H1 (cell line): Measurements from ENCODE around the gene MYLK. TPM values are rescaled to one million over a fixed set of nuclear protein-coding genes. Genes with fewer than 3 reads are reported as not detected.

Experiments
- CTCF ChIA-PET: fragments of 300-600 bp; sonication (Branson Sonifier 250); formaldehyde crosslinking; loops from one replicate; lab custom pipeline; 2021; ENCODE audit not compliant: partially characterized antibody; lab: Charles Lee
- POLR2A ChIA-PET: fragments of 300-600 bp; sonication (Branson Sonifier 250); formaldehyde crosslinking; loops from one replicate; lab custom pipeline; 2021; ENCODE audit warnings: inconsistent platforms; ENCODE audit not compliant: partially characterized antibody; lab: Charles Lee
- DNase-seq, 2 experiments: peaks; one replicate each; pipeline versions ENCODE4 v3.0.0 to v3.0.0-alpha.2; 2010 to 2022; ENCODE audit warnings: low spot score in 2 of 2, low read depth in 1 of 2, mixed read lengths in 1 of 2
- FAIRE-seq: peaks from 2 replicates; lab custom pipeline; 2011; peaks lifted over from hg19 to GRCh38; lab: Jason Lieb, UNC
- H2AFZ ChIP-seq: 2 replicates; pipeline ENCODE4 v1.8.1; 2012; ENCODE audit warnings: low read length, inconsistent platforms
- H2AK5ac ChIP-seq: 2 replicates; pipeline ENCODE4 v1.6.1; 2013; ENCODE audit warnings: low read depth, low read length
- H2BK120ac ChIP-seq: replicated peaks from 2 replicates; pipeline ENCODE3; 2013; ENCODE audit warnings: low read depth, low read length, inconsistent platforms
- H2BK12ac ChIP-seq: 2 replicates; pipeline ENCODE4 v1.6.1; 2013; ENCODE audit warnings: low read depth, low read length
- H2BK15ac ChIP-seq: 2 replicates; pipeline ENCODE4 v1.6.1; 2013; ENCODE audit warnings: low read length
- H2BK20ac ChIP-seq: 2 replicates; pipeline ENCODE4 v1.6.1; 2013; ENCODE audit warnings: low read length
- H2BK5ac ChIP-seq: 2 replicates; pipeline ENCODE4 v1.6.1; 2013; ENCODE audit warnings: low read depth, low read length
- H3K14ac ChIP-seq: 2 replicates; pipeline ENCODE4 v1.6.1; 2013; ENCODE audit warnings: inconsistent platforms; ENCODE audit not compliant: insufficient read length
- H3K18ac ChIP-seq: 2 replicates; pipeline ENCODE4 v1.6.1; 2013; ENCODE audit warnings: low read length; ENCODE audit errors: extremely low read depth
- H3K23ac ChIP-seq: 2 replicates; pipeline ENCODE4 v1.6.1; 2013; ENCODE audit warnings: inconsistent platforms; ENCODE audit not compliant: insufficient read length
- H3K23me2 ChIP-seq: 2 replicates; pipeline ENCODE4 v1.6.1; 2013; ENCODE audit warnings: low read depth, low read length
- H3K27ac ChIP-seq: 2 replicates; pipeline ENCODE4 v1.6.1; 2011; ENCODE audit warnings: low read depth, low read length, inconsistent platforms
- H3K27me3 ChIP-seq, 4 experiments: replicated peaks in 1 of 4; 1 replicate in 1 of 4; 2 replicates in 3 of 4; pipeline versions ENCODE4 v1.6.1 to v1.8.1; 2011 to 2013; ENCODE audit warnings: low read length in 3 of 4, mild to moderate bottlenecking in 3 of 4, inconsistent platforms in 2 of 4, mixed read lengths in 2 of 4, moderate library complexity in 1 of 4; ENCODE audit not compliant: control insufficient read depth in 3 of 4, insufficient read depth in 3 of 4; ENCODE audit errors: extremely low read depth in 1 of 4
- H3K36me3 ChIP-seq, 4 experiments: 2 replicates each; pipeline versions ENCODE4 v1.6.1 to v1.8.1; 2011 to 2013; ENCODE audit warnings: mild to moderate bottlenecking in 4 of 4, low read length in 3 of 4, moderate library complexity in 2 of 4, control low read depth in 1 of 4, inconsistent platforms in 1 of 4; ENCODE audit not compliant: insufficient read depth in 4 of 4, control insufficient read depth in 2 of 4
- H3K4ac ChIP-seq: replicated peaks from 2 replicates; pipeline ENCODE3; 2013; ENCODE audit warnings: low read length, low read depth, mixed read lengths, inconsistent platforms; ENCODE audit not compliant: insufficient read length
- H3K4me1 ChIP-seq, 4 experiments: replicated peaks in 1 of 4; 1 replicate in 1 of 4; 2 replicates in 3 of 4; pipeline versions ENCODE4 v1.6.1 to v1.8.1; 2011 to 2013; ENCODE audit warnings: low read length in 3 of 4, inconsistent platforms in 2 of 4, mixed read lengths in 1 of 4; ENCODE audit not compliant: insufficient read depth in 4 of 4, control insufficient read depth in 3 of 4
- H3K4me2 ChIP-seq, 2 experiments: 2 replicates each; pipeline versions ENCODE4 v1.6.1 to v1.8.1; 2011 to 2013; ENCODE audit warnings: low read depth in 2 of 2, low read length in 2 of 2, control low read depth in 1 of 2, inconsistent platforms in 1 of 2, mild to moderate bottlenecking in 1 of 2; ENCODE audit not compliant: insufficient read depth in 1 of 2
- H3K4me3 ChIP-seq, 4 experiments: fragments of 200-600, 300-600 bp in 1 of 4; sonication (generic), shearing (Covaris generic), sonication (Bioruptor Twin) in 1 of 4; 2 replicates each; pipeline versions ENCODE4 v1.5.1 to v1.8.1; 2011 to 2016; ENCODE audit warnings: low read length in 4 of 4, low read depth in 3 of 4, control low read depth in 2 of 4, inconsistent platforms in 2 of 4, mild to moderate bottlenecking in 2 of 4, mixed read lengths in 1 of 4, moderate library complexity in 1 of 4; ENCODE audit not compliant: insufficient read depth in 2 of 4; ENCODE audit errors: extremely low read depth in 1 of 4
- H3K56ac ChIP-seq: replicated peaks from 2 replicates; pipeline ENCODE3; 2013; ENCODE audit warnings: low read depth, mild to moderate bottlenecking, mixed read lengths, low read length, inconsistent platforms; ENCODE audit not compliant: insufficient read length
- H3K79me1 ChIP-seq: 2 replicates; pipeline ENCODE4 v1.6.1; 2013; ENCODE audit warnings: low read depth, low read length, control low read depth
- H3K79me2 ChIP-seq, 2 experiments: 2 replicates each; pipeline versions ENCODE4 v1.6.1 to v1.8.1; 2012 to 2013; ENCODE audit warnings: low read length in 2 of 2, mild to moderate bottlenecking in 2 of 2, inconsistent platforms in 1 of 2; ENCODE audit not compliant: insufficient read depth in 2 of 2, control insufficient read depth in 1 of 2
- H3K9ac ChIP-seq, 4 experiments: replicated peaks in 1 of 4; 1 replicate in 1 of 4; 2 replicates in 3 of 4; pipeline versions ENCODE4 v1.6.1 to v1.8.1; 2011 to 2013; ENCODE audit warnings: low read depth in 3 of 4, low read length in 3 of 4, control low read depth in 2 of 4, mild to moderate bottlenecking in 2 of 4, moderate library complexity in 2 of 4, inconsistent platforms in 1 of 4; ENCODE audit errors: extremely low read depth in 1 of 4
- H3K9me3 ChIP-seq, 2 experiments: 2 replicates each; pipeline versions ENCODE4 v1.6.1 to v1.8.1; 2012 to 2013; ENCODE audit warnings: mild to moderate bottlenecking in 2 of 2, moderate library complexity in 2 of 2, control low read depth in 1 of 2, inconsistent platforms in 1 of 2, low read depth in 1 of 2, low read length in 1 of 2, mixed read lengths in 1 of 2; ENCODE audit not compliant: insufficient read depth in 2 of 2
- H4K20me1 ChIP-seq, 2 experiments: replicated peaks in 1 of 2; 2 replicates each; pipeline versions ENCODE3 to v1.8.1; 2011 to 2013; ENCODE audit warnings: inconsistent platforms in 2 of 2, low read length in 2 of 2, mild to moderate bottlenecking in 1 of 2; ENCODE audit not compliant: insufficient read depth in 2 of 2, control insufficient read depth in 1 of 2
- H4K5ac ChIP-seq: 2 replicates; pipeline ENCODE4 v1.6.1; 2013; ENCODE audit warnings: low read length, low read depth, mixed read lengths, inconsistent platforms; ENCODE audit not compliant: insufficient read length
- H4K8ac ChIP-seq: 2 replicates; pipeline ENCODE4 v1.8.0; 2013; ENCODE audit warnings: mild to moderate bottlenecking, moderate library complexity, low read length, inconsistent platforms; ENCODE audit not compliant: insufficient read depth; ENCODE audit errors: extremely low read depth
- H4K91ac ChIP-seq: replicated peaks from 2 replicates; pipeline ENCODE3; 2013; ENCODE audit warnings: low read length, mixed read lengths, inconsistent platforms; ENCODE audit not compliant: insufficient read length
- ATF2 ChIP-seq: IDR thresholded peaks from 2 replicates; pipeline ENCODE4 v1.6.1; 2012; ENCODE audit warnings: low read length, inconsistent platforms
- GABPA ChIP-seq: IDR thresholded peaks from 2 replicates; pipeline ENCODE4 v1.6.1; 2011; ENCODE audit warnings: mild to moderate bottlenecking, low read length, moderate library complexity, borderline replicate concordance; ENCODE audit not compliant: insufficient read depth
- POLR2A ChIP-seq, 2 experiments: IDR thresholded peaks; 1 replicate in 1 of 2; 2 replicates in 1 of 2; pipeline ENCODE4 v1.6.1; 2011; ENCODE audit warnings: low read depth in 2 of 2, low read length in 2 of 2, mild to moderate bottlenecking in 2 of 2; ENCODE audit errors: control extremely low read depth in 1 of 2
- POLR2AphosphoS5 ChIP-seq: IDR thresholded peaks from 2 replicates; pipeline ENCODE4 v1.6.1; 2011; ENCODE audit warnings: low read depth, low read length
- RXRA ChIP-seq: IDR thresholded peaks from 2 replicates; pipeline ENCODE4 v1.6.1; 2011; ENCODE audit warnings: low read depth, mild to moderate bottlenecking, low read length, moderate library complexity; ENCODE audit not compliant: insufficient read depth
- SUZ12 ChIP-seq: fragments of 200-600 bp; sonication (generic); IDR thresholded peaks from 2 replicates; pipeline ENCODE4 v1.6.1; 2012; ENCODE audit warnings: mild to moderate bottlenecking, inconsistent platforms, low read length, moderate library complexity, mixed read lengths
- TAF1 ChIP-seq: IDR thresholded peaks from 2 replicates; pipeline ENCODE4 v1.6.1; 2011; ENCODE audit warnings: mild to moderate bottlenecking, low read depth, low read length
- WGBS, 2 experiments: shearing (Covaris generic) in 1 of 2; methylation state at CpG; one replicate each; pipeline versions ENCODE4 v1.1.6 to v1.1.7; 2013 to 2015; ENCODE audit warnings: low lambda C conversion rate in 2 of 2, mixed read lengths in 2 of 2, inconsistent platforms in 1 of 2, low coverage in 1 of 2, missing lambda C conversion rate in 1 of 2; ENCODE audit not compliant: insufficient replicate concordance in 2 of 2, insufficient coverage in 1 of 2, insufficient read length in 1 of 2; ENCODE audit errors: extremely low coverage in 1 of 2, missing lambda C conversion rate in 1 of 2; 5-methylcytosine and 5-hydroxymethylcytosine counted together
- polyA plus RNA-seq, 7 experiments: library from polyadenylated mRNA; depleted of rRNA in 3 of 7; stranded (reverse) in 5 of 7; unstranded in 2 of 7; fragments of >200 nt in 5 of 7; fragments of 200-250 nt in 2 of 7; gene quantifications; 1 replicate in 5 of 7; 2 replicates in 1 of 7; 4 replicates in 1 of 7; pipeline versions ENCODE4 v1.2.1 to v1.2.3, GENCODE V29; 2011 to 2013; ENCODE audit warnings: missing spikeins in 2 of 7, mixed read lengths in 2 of 7
- total RNA-seq: library from RNA; stranded (reverse); fragmentation: NEBNext Ultra II Directional; extraction: Animal tissue kit (Norgen Biotek cat#: 25700); gene quantifications from 2 replicates; pipeline ENCODE4 v1.2.1, GENCODE V29; 2021

The MYLK gene
- total and polyA plus RNA-seq, 2 of the 8 experiments (the other 6 are each of a cell fraction or from before 2014, with no cell fraction given) = 11.6 to 21.3 TPM

- Histone ChIP-seq H4K8ac (no peak overlapping the region), H3K18ac (no peak overlapping the region), H3K9ac (no peak overlapping the region), H3K4me3 (no peak overlapping the region), H2BK12ac (no peak overlapping the region; the same call in 1 of the 2 replicates), H3K79me2 (no peaks in the 10 kb centered on the region), H4K20me1 (peaks cover 0 to 2% of the 10 kb centered on the region in 2 experiments), H2BK5ac (no peak overlapping the region), H3K79me1 (no peaks in the 10 kb centered on the region), H3K27ac (no peak overlapping the region), H3K14ac (no peak overlapping the region), H3K4me2 (no peak overlapping the region), H2BK20ac (no peak overlapping the region), H4K5ac (no peak overlapping the region), H3K23ac (no peak overlapping the region), H3K23me2 (no peaks in the 10 kb centered on the region), H3K9me3 (no peaks in the 10 kb centered on the region), H2BK15ac (no peak overlapping the region), H2AK5ac (peak overlapping the region; percentile 57; the same call in 1 of the 2 replicates), H3K36me3 (no peaks in the 10 kb centered on the region), H2AFZ (no peak overlapping the region), H3K27me3 (no peaks in the 10 kb centered on the region), H3K56ac (no peak overlapping the region), H4K91ac (no peak overlapping the region), H3K4me1 (peaks cover 2 to 15% (median 5%) of the 10 kb centered on the region in 4 experiments; a peak in 6 of 7 replicates), H2BK120ac (no peak overlapping the region), H3K4ac (no peak overlapping the region)
- DNase-seq = no peak
- POLR2A ChIA-PET = interaction anchor here (1.0 to 1.9 kb wide), 3 partner anchors 11 to 125 kb away, joined by 3 to 7 read pairs (median 3); no protein-coding TSS in a partner anchor
- TF ChIP-seq TAF1 = no peak
- TF ChIP-seq ATF2 = no peak
- no peak for TF ChIP-seq POLR2A (IDR thresholded peaks at IDR 0.05; ENCODE audit: control extremely low read depth in 1 of 2, low read depth in 2 of 2, low read length in 2 of 2)
- no peak for TF ChIP-seq GABPA
- no peak for TF ChIP-seq SUZ12
- no peak for TF ChIP-seq POLR2AphosphoS5
- TF ChIP-seq RXRA = no peak
- CTCF ChIA-PET = interaction anchor here (0.6 to 32.0 kb wide), 37 partner anchors 10 to 1163 kb away, joined by 3 to 1463 read pairs (median 4); partner anchors contain the start of gene HACD2
- no peak for FAIRE-seq
- 70 to 81% methylated on average over 2 of the region's 4 CpGs for WGBS, 2 experiments
Measured at GRCh38 chr3:123641505-123641904, 242.6 kb downstream of the MYLK start.
